Fibroblast of villous mesenchyme (primary cell): ENCODE results near the gene SERGEF. TPM values are rescaled to one million over a fixed set of nuclear protein-coding genes. Genes with fewer than 3 reads are reported as not detected.

ENCODE experiments used
- DNase-seq: peaks from one replicate; pipeline ENCODE4 v3.0.0-alpha.2; 2010; ENCODE audit warnings: low read depth
- H3K4me3 ChIP-seq: 2 replicates; pipeline ENCODE4 v1.5.1; 2011; ENCODE audit warnings: low read depth, mild to moderate bottlenecking, low read length
- CTCF ChIP-seq: IDR thresholded peaks from 2 replicates; pipeline ENCODE4 v1.5.1; 2012; ENCODE audit warnings: low read depth, mild to moderate bottlenecking, low read length; ENCODE audit not compliant: insufficient read depth
- total RNA-seq: library from RNA; depleted of rRNA; stranded (reverse); fragments of >200 nt; gene quantifications from 2 replicates; pipeline ENCODE4 v1.2.3, GENCODE V29; 2012

Gene SERGEF
- total RNA-seq, 1 donor = 21.2 TPM

- DNase-seq = no peak
- no peak for TF ChIP-seq CTCF
- no peak overlapping the region for H3K4me3 ChIP-seq
Observed at GRCh38 chr11:17954395-17955252, 58.2 kb downstream of the SERGEF start.

- DNase-seq = no peak
- TF ChIP-seq CTCF = no peak
- H3K4me3 ChIP-seq = no peak overlapping the region
Observed at GRCh38 chr11:17952487-17952886, 60.4 kb downstream of the SERGEF start.

- TF ChIP-seq CTCF = no peak
- H3K4me3 ChIP-seq = no peak overlapping the region
- DNase-seq = no peak
Observed at GRCh38 chr11:17951685-17952388, 61.0 kb downstream of the SERGEF start.

GRCh38 chr11:17950644-17951043, 62.2 kb downstream of the SERGEF start:
- no peak for TF ChIP-seq CTCF
- H3K4me3 ChIP-seq = no peak overlapping the region
- no peak for DNase-seq

- H3K4me3 ChIP-seq = no peak overlapping the region
- no peak for TF ChIP-seq CTCF
- DNase-seq = no peak
Observed at GRCh38 chr11:17948296-17948695, 64.6 kb downstream of the SERGEF start.

GRCh38 chr11:17939542-17939941, 73.3 kb downstream of the SERGEF start:
- no peak for TF ChIP-seq CTCF
- no peak for DNase-seq
- no peak overlapping the region for H3K4me3 ChIP-seq

GRCh38 chr11:17936790-17937189, 76.1 kb downstream of the SERGEF start:
- no peak for DNase-seq
- H3K4me3 ChIP-seq = no peak overlapping the region
- TF ChIP-seq CTCF = no peak
